CD14-positive monocyte (primary cell): ENCODE results near the gene GLG1. TPM values are rescaled to one million over a fixed set of nuclear protein-coding genes. Genes with fewer than 3 reads are reported as not detected.

Source experiments
- DNase-seq, 3 donors: peaks; one replicate each; pipeline ENCODE4 v3.0.0-alpha.2; 2011 to 2022
- H2AFZ ChIP-seq: 2 replicates; pipeline ENCODE4 v1.6.0; 2012; ENCODE audit warnings: mild to moderate bottlenecking, low read depth, low read length, inconsistent platforms; ENCODE audit not compliant: insufficient read depth, poor library complexity, severe bottlenecking
- H3K27ac ChIP-seq, 2 donors: 1 replicate in 1 of 2; 2 replicates in 1 of 2; pipeline ENCODE4 v1.5.1; 2012 to 2013; ENCODE audit warnings: low read length in 2 of 2, control low read depth in 1 of 2, inconsistent platforms in 1 of 2, low read depth in 1 of 2, mild to moderate bottlenecking in 1 of 2
- H3K27me3 ChIP-seq, 2 donors: one replicate each; pipeline versions ENCODE4 v1.6.0 to v1.6.1; 2011 to 2013; ENCODE audit warnings: low read length in 2 of 2; ENCODE audit not compliant: control insufficient read depth in 2 of 2, insufficient read depth in 2 of 2
- H3K36me3 ChIP-seq, 2 donors: replicated peaks in 1 of 2; 1 replicate in 1 of 2; 2 replicates in 1 of 2; pipeline versions ENCODE4 v1.5.1 to v1.6.1; 2012 to 2013; ENCODE audit warnings: low read length in 2 of 2, control low read depth in 1 of 2, inconsistent platforms in 1 of 2, mild to moderate bottlenecking in 1 of 2; ENCODE audit not compliant: insufficient read depth in 2 of 2, control insufficient read depth in 1 of 2
- H3K4me1 ChIP-seq, 2 donors: 1 replicate in 1 of 2; 2 replicates in 1 of 2; pipeline versions ENCODE4 v1.5.1 to v1.6.1; 2012 to 2013; ENCODE audit warnings: low read length in 2 of 2, control low read depth in 1 of 2, inconsistent platforms in 1 of 2, mild to moderate bottlenecking in 1 of 2, moderate library complexity in 1 of 2; ENCODE audit not compliant: insufficient read depth in 2 of 2, control insufficient read depth in 1 of 2
- H3K4me2 ChIP-seq: replicated peaks from 2 replicates; pipeline ENCODE3; 2012; ENCODE audit warnings: low read length, moderate library complexity, mild to moderate bottlenecking; ENCODE audit not compliant: poor library complexity, severe bottlenecking; ENCODE audit errors: extremely low read depth
- H3K4me3 ChIP-seq, 3 experiments: fragments of 200-600 bp in 1 of 3; sonication (generic) in 1 of 3; replicated peaks in 1 of 3; 1 replicate in 2 of 3; 2 replicates in 1 of 3; pipeline ENCODE4 v1.5.1; 2011 to 2013; ENCODE audit warnings: low read length in 3 of 3, mild to moderate bottlenecking in 3 of 3, control low read depth in 2 of 3, low read depth in 2 of 3, inconsistent platforms in 1 of 3, moderate library complexity in 1 of 3
- H3K79me2 ChIP-seq: 2 replicates; pipeline ENCODE4 v1.6.0; 2012; ENCODE audit warnings: mild to moderate bottlenecking, control low read depth, inconsistent platforms, low read length, moderate library complexity; ENCODE audit not compliant: insufficient read depth
- H3K9ac ChIP-seq: 2 replicates; pipeline ENCODE4 v1.6.0; 2017; ENCODE audit warnings: low read length, mild to moderate bottlenecking; ENCODE audit not compliant: insufficient read depth, poor library complexity, severe bottlenecking
- H3K9me3 ChIP-seq, 2 donors: replicated peaks in 1 of 2; 1 replicate in 1 of 2; 2 replicates in 1 of 2; pipeline versions ENCODE4 v1.5.1 to v1.6.1; 2012 to 2013; ENCODE audit warnings: low read length in 2 of 2, control low read depth in 1 of 2; ENCODE audit not compliant: control insufficient read depth in 1 of 2, insufficient read depth in 1 of 2
- H4K20me1 ChIP-seq: 2 replicates; pipeline ENCODE4 v1.6.0; 2012; ENCODE audit warnings: mild to moderate bottlenecking, low read length, control low read depth, moderate library complexity; ENCODE audit not compliant: insufficient read depth
- H3K27ac Mint-ChIP-seq, 7 donors: one replicate each; pipeline ENCODE4 v1.8.0; 2020; ENCODE audit warnings: mild to moderate bottlenecking in 7 of 7, mixed read lengths in 7 of 7, moderate library complexity in 6 of 7, inconsistent platforms in 2 of 7
- H3K27me3 Mint-ChIP-seq, 3 donors: one replicate each; pipeline ENCODE4 v1.8.0; 2021 to 2022; ENCODE audit warnings: low read depth in 3 of 3, mild to moderate bottlenecking in 3 of 3, mixed read lengths in 3 of 3, moderate library complexity in 3 of 3, inconsistent platforms in 1 of 3
- H3K36me3 Mint-ChIP-seq, 2 donors: one replicate each; pipeline ENCODE4 v1.8.0; 2020; ENCODE audit warnings: mixed read lengths in 2 of 2, inconsistent platforms in 1 of 2, mild to moderate bottlenecking in 1 of 2
- H3K4me1 Mint-ChIP-seq: one replicate; pipeline ENCODE4 v1.8.0; 2020; ENCODE audit warnings: mild to moderate bottlenecking, mixed read lengths
- H3K4me3 Mint-ChIP-seq, 2 donors: one replicate each; pipeline ENCODE4 v1.8.0; 2020; ENCODE audit warnings: mild to moderate bottlenecking in 2 of 2, mixed read lengths in 2 of 2, moderate library complexity in 1 of 2
- H3K9me3 Mint-ChIP-seq, 7 donors: one replicate each; pipeline ENCODE4 v1.8.0; 2020 to 2022; ENCODE audit warnings: mixed read lengths in 7 of 7, mild to moderate bottlenecking in 6 of 7, moderate library complexity in 6 of 7, inconsistent platforms in 2 of 7
- CTCF ChIP-seq: fragments of 200-600 bp; IDR thresholded peaks from one replicate; pipeline ENCODE4 v1.8.0; 2022; ENCODE audit warnings: antibody characterized with exemption, mild to moderate bottlenecking
- WGBS: methylation state at CpG from one replicate; pipeline ENCODE4 v1.1.5; 2013; ENCODE audit warnings: missing lambda C conversion rate; ENCODE audit not compliant: insufficient coverage; 5-methylcytosine and 5-hydroxymethylcytosine counted together
- intact Hi-C, 2 donors: fragments of 100-400 bp; cut with micrococcal nuclease; formaldehyde crosslinking; loops; one replicate each; pipeline versions ENCODE4 v1.15.0 to v1.15.1; 2023
- polyA plus RNA-seq, 3 donors: library from polyadenylated mRNA; depleted of rRNA in 1 of 3; unstranded in 2 of 3; stranded (reverse) in 1 of 3; fragments of 300-500 nt in 2 of 3; fragments of >200 nt in 1 of 3; fragmentation: Illumina TruSeq in 2 of 3; gene quantifications; 1 replicate in 2 of 3; 2 replicates in 1 of 3; pipeline ENCODE4 v1.2.3, GENCODE V29; 2012 to 2021

The GLG1 gene
- polyA plus RNA-seq, 3 donors, result 40.3 to 69.1 (median 51.1) TPM

GRCh38 chr16:74439685-74440084, 167.2 kb downstream of the GLG1 start:
- Histone ChIP-seq H3K4me2 (peak overlapping the region; percentile 25), H2AFZ (no peak overlapping the region), H3K9ac (no peak overlapping the region), H3K4me3 (peak overlapping the region in 1 of 3 experiments; percentile 30), H3K27me3 (no peaks in the 10 kb centered on the region), H3K36me3 (no peaks in the 10 kb centered on the region), H3K9me3 (peaks cover 0 to 3% of the 10 kb centered on the region in 2 donors), H3K79me2 (no peaks in the 10 kb centered on the region), H4K20me1 (no peaks in the 10 kb centered on the region), H3K27ac (no peak overlapping the region), H3K4me1 (peaks cover 7 to 11% of the 10 kb centered on the region in 2 donors)
- no peak for TF ChIP-seq CTCF
- peaks cover 21% of the 10 kb centered on the region for H3K4me1 Mint-ChIP-seq
- peaks cover 0 to 3% (median 2%) of the 10 kb centered on the region in 3 donors for H3K27me3 Mint-ChIP-seq
- peak overlapping the region in 5 of 7 donors; percentile 2 to 88 (median 62) for H3K27ac Mint-ChIP-seq
- H3K9me3 Mint-ChIP-seq, result peaks cover 0 to 19% (median 12%) of the 10 kb centered on the region in 7 donors
- peak overlapping the region in 1 of 2 donors; percentile 66 for H3K4me3 Mint-ChIP-seq
- DNase-seq, result peak; percentile 27 to 52 (median 30)
- WGBS, result no CpG with 5 or more reads among the region's 7 CpGs
- intact Hi-C loops, result no loop called here
- H3K36me3 Mint-ChIP-seq, result peaks cover 10 to 11% of the 10 kb centered on the region in 2 donors

- intact Hi-C loops, result no loop called here
- Histone ChIP-seq H3K4me3 (no peak overlapping the region), H3K9me3 (peaks cover 0 to 10% of the 10 kb centered on the region in 2 donors), H3K4me1 (peaks cover 7 to 11% of the 10 kb centered on the region in 2 donors), H3K36me3 (no peaks in the 10 kb centered on the region), H3K27ac (no peak overlapping the region), H3K9ac (no peak overlapping the region), H3K79me2 (no peaks in the 10 kb centered on the region), H3K4me2 (no peak overlapping the region), H2AFZ (no peak overlapping the region), H3K27me3 (no peaks in the 10 kb centered on the region), H4K20me1 (no peaks in the 10 kb centered on the region)
- peaks cover 0 to 29% (median 17%) of the 10 kb centered on the region in 7 donors for H3K9me3 Mint-ChIP-seq
- peak overlapping the region in 1 of 7 donors; percentile 64 for H3K27ac Mint-ChIP-seq
- peaks cover 10 to 11% of the 10 kb centered on the region in 2 donors for H3K36me3 Mint-ChIP-seq
- no peak for DNase-seq
- WGBS, result no CpG with 5 or more reads among the region's 7 CpGs
- H3K4me1 Mint-ChIP-seq, result peaks cover 21% of the 10 kb centered on the region
- TF ChIP-seq CTCF, result no peak
- peaks cover 0 to 3% (median 2%) of the 10 kb centered on the region in 3 donors for H3K27me3 Mint-ChIP-seq
- no peak overlapping the region for H3K4me3 Mint-ChIP-seq
These were observed 168.4 kb downstream of the GLG1 start for GRCh38 chr16:74438492-74438979.
